Measurements from ENCODE around the gene UBTD2.

Gene UBTD2

DNA sequence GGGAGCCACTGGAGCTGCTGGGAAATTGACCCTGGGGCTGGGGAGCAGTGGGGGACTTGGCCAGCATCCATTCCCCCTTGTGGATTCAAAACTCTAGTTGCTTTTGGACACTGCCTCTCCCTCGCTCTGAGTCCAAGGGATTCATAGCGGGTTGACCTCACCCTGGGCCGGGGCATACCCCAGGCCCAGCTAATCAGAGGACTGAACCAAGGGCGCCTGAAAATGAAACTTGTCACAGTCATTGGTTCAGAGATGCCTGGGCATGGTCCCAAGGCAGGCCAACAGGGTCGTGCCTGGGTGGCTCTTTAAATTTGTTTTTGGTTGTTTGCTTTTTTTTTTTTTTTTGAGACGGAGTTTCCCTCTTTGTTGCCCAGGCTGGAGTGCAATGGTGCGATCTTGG, 118.1 kb downstream of the UBTD2 start:
- TF ChIP-seq, protein P1, sequence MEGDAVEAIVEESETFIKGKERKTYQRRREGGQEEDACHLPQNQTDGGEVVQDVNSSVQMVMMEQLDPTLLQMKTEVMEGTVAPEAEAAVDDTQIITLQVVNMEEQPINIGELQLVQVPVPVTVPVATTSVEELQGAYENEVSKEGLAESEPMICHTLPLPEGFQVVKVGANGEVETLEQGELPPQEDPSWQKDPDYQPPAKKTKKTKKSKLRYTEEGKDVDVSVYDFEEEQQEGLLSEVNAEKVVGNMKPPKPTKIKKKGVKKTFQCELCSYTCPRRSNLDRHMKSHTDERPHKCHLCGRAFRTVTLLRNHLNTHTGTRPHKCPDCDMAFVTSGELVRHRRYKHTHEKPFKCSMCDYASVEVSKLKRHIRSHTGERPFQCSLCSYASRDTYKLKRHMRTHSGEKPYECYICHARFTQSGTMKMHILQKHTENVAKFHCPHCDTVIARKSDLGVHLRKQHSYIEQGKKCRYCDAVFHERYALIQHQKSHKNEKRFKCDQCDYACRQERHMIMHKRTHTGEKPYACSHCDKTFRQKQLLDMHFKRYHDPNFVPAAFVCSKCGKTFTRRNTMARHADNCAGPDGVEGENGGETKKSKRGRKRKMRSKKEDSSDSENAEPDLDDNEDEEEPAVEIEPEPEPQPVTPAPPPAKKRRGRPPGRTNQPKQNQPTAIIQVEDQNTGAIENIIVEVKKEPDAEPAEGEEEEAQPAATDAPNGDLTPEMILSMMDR (IDR thresholded peaks at IDR 0.05; ENCODE audit: extremely low read depth, missing control alignments), result no peak
- no peak for DNase-seq (ENCODE audit: low spot score)

DNA sequence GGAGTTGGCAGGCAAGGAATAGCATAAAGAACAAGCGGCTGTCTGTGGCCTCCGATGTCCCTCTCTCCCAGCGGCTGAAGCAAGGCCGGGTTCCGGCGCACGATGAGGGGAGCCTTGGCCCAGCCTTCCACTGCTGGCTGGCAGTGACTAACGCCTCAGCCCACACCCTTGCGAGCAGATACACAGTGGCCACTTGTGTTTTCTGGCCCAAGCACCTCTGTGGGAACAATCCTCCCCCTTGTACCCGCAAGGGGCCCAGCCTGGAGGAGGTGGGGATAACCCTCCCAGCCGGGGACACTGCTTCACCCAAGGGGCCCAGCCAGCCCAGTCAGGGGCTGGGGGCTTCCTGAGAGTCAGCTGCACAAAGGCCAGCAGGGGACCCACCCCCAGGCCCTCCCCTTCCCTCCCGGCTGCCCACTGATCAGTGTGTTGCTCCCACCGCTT, 118.8 kb downstream of the UBTD2 start:
- TF ChIP-seq, protein P1 (IDR thresholded peaks at IDR 0.05; ENCODE audit: extremely low read depth, missing control alignments), result no peak
- DNase-seq (ENCODE audit: low spot score), result no peak

DNA sequence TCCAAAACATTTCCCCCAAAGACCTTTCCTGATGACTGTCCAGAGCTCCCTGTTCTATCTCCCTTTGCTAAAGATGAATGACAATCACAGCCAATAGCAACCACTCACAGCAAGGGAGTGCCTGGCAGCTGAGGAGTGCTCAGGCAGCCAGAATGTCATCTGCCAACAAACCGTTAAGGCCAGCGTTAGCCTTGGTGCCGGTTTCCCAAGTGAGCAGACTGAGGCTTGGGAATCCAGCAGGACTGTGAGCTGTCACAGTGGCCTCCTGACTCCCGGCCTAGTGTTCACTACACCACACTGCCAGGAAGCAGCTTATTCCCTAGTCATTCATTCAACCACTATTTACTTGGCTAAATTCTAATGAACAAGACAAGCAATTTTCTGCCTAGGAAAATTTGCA, 120.2 kb downstream of the UBTD2 start:
- DNase-seq (ENCODE audit: low spot score), result no peak
- TF ChIP-seq, protein P1 (IDR thresholded peaks at IDR 0.05; ENCODE audit: extremely low read depth, missing control alignments), result no peak

DNA sequence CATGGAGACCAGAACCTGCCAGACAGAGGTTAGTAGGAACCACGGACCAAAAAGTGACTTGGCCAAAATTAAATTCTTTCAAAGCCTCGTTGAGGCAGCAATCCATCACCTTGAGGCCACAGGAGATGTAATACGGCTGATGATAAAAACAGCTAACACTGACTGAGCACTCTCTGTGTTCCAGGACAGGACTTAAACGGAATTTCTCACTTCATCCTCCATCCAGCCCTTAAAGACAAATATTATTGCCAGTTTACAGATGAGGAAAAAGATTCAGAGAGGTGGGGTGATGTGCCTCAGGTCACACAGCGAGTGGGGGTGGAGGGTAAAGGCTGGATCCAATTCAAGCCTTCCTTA, 120.6 kb downstream of the UBTD2 start:
- no peak for DNase-seq (ENCODE audit: low spot score)
- TF ChIP-seq, protein P1 (IDR thresholded peaks at IDR 0.05; ENCODE audit: extremely low read depth, missing control alignments), result no peak

DNA sequence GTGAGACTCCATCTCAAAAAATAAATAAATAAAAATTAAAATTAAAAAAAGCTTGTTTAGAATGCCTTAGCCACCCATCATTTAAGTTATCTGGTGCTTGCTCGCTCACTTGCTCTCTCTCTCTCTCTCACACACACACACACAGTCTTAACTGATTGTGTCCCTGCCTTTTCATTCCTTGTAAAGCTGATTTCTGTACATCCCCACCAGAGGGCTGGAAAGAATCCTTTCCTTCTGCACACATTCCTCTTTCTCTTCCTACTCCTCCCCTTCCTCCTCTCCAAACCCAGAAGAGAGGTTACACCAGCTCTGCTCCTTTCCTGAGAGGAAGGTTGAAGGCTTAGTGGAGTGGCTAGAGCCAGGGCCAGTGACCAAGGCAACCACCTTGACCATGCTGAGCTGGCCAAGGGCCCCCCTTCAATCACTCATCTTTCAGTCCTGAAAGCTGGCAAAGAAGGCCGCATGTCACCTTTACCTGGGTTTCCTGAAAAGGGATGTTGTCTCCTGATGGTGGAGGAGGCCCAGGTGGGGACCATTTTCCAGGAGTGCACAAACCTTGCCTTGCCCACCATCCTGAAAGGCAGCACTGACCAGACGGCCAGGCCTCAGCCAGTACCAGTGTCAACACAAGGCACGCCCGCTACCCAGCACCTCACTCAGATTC, 121.1 kb downstream of the UBTD2 start:
- TF ChIP-seq, protein P1 (IDR thresholded peaks at IDR 0.05; ENCODE audit: extremely low read depth, missing control alignments), result no peak
- no peak for DNase-seq (ENCODE audit: low spot score)

DNA sequence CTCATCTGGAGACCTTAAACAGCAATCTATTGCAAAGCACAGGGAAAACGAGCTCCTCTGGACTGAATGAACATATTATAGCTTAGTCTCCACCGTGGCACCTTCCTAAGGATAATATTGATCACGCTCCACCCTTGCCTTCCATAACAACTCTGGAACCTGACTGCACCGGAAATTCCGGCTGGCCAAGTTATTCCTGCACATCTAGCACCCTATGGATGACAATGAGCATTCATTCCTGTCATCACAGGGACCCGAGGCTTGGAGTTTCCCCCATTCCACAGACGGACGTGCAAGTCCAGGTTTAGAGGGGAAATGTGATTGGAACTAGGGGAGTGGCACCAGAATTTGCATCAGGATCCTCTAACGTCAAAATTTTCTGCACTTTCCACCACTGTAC, 123.1 kb downstream of the UBTD2 start:
- TF ChIP-seq, protein P1 (IDR thresholded peaks at IDR 0.05; ENCODE audit: extremely low read depth, missing control alignments), result no peak
- no peak for DNase-seq (ENCODE audit: low spot score)
